NCI-H2107 (cell line): ENCODE measurements around the gene BCL2L14.
A peak's percentile ranks its signal among the peaks of the same experiment; 100 is the strongest.

ENCODE experiments used
- DNase-seq: peaks from one replicate; lab custom pipeline; 2025; lab: John Stamatoyannopoulos, UW

Gene BCL2L14

GRCh38 chr12:12056951-12057350, 13.8 kb upstream of the BCL2L14 start:
- no peak for DNase-seq

DNA sequence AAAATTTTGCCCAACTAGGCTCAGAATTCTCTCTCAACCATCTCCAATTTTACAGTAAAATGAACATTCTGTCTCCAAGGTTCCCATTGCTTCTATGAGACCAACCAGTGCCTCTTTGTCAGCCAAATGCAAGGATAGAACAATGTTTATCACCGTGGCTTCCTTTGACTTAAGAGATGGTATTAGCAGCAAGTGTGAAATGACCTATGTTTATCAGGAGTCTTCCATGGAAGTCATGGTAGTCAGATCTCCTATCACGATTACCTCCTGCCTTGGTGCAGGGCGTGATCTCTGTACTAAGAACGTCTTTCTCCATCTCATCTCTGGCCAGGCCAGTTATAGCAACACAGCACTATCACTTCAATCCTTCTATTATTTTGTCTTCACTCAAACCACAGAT, 6.1 kb upstream of the BCL2L14 start:
- DNase-seq: no peak

GRCh38 chr12:12068751-12069150, 2.0 kb upstream of the BCL2L14 start:
- no peak for DNase-seq

- DNase-seq: no peak
Measured at GRCh38 chr12:12069821-12070548, 754 bp upstream of the BCL2L14 start.

DNA sequence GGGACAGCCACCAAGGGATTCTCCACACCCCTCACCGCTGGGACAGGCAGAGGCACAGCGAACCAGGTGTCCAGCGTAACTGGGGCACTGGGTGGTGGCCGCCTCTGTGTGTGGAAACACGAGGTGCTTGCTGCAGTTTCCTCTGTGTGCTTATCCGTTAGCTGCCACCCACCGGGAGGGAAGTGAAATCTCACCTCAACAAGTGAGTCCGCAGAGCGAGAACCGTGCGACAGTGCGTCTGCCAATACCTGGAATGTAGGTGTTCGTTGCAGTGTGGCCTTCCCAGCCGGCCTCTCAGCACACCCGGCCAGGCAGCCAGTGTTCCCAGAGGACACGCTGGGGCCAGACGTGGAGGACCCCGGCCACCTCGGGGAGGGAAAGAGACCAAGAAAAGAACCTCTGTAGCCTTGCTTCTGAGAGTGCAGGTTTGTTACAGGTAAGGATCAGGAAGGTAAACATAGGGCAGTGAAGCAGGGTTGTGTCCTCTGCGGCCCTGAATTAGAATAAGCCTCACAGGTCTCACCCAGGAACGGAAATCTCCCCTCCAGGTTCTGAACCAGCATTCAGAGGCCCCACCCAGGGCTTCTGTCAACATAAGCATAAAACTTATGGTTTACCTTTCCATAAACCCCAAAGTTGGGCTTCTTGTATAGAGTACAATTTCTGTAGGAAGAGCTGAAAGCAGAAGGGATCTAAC, 1.5 kb downstream of the BCL2L14 start:
- DNase-seq: no peak

DNA sequence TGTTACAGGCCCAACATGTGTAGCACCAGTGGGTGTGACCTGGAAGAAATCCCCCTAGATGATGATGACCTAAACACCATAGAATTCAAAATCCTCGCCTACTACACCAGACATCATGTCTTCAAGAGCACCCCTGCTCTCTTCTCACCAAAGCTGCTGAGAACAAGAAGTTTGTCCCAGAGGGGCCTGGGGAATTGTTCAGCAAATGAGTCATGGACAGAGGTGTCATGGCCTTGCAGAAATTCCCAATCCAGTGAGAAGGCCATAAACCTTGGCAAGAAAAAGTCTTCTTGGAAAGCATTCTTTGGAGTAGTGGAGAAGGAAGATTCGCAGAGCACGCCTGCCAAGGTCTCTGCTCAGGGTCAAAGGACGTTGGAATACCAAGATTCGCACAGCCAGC, 8.6 kb downstream of the BCL2L14 start:
- no peak for DNase-seq

DNA sequence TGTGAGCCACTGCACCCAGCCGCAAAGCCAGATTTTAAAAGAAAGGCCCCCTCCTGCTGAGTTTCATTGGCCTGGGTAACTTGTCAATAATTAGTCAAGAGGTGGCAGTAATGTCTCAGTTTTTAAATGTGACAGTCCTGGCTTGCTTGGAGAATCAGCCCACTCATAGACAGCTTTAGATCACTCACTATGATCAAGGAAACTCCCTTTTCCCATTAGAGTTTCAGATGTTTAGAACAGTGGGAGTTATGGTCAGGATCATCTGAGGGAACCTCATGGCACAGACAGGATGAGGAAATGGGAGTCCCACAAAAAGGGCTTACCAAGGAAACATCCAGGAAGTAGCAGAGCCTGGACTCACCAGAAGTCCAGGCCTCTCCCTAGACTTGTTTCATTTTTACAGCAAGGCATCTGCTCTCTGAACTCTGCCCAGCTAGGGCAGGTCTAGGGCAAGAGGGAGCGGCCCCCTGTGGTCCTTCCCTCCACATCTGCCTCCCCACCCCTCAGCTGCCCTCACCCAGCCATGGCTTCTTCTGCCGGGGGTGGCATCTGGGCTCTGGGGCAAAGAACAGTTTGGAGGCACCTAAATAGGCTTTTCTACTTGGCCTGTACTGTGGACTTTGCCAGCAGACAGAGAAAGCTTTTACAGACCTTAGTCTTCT, 11.2 kb downstream of the BCL2L14 start:
- DNase-seq: no peak

- DNase-seq: no peak
Measured at GRCh38 chr12:12083688-12084087, 12.9 kb downstream of the BCL2L14 start.

DNA sequence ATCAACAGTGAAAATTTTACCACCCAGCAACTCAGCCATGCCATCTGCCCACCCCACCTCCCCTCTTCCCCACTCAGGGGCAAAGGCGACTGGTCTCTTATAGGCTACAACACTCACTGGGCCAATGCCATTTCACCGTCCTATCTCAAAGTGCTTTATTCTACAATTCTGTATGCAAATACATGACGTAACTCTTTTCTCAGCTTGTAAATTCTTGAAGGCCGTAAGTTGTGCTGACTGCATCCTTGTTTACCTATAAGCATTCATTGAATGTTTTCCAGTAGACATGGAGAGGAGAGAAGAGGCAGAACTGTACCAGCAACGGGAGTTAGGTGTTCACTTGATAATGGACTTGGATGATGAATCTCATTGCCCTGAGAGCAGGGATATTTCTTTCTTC, 15.6 kb downstream of the BCL2L14 start:
- no peak for DNase-seq

- DNase-seq: no peak
Measured at GRCh38 chr12:12086973-12087692, 16.4 kb downstream of the BCL2L14 start.

DNA sequence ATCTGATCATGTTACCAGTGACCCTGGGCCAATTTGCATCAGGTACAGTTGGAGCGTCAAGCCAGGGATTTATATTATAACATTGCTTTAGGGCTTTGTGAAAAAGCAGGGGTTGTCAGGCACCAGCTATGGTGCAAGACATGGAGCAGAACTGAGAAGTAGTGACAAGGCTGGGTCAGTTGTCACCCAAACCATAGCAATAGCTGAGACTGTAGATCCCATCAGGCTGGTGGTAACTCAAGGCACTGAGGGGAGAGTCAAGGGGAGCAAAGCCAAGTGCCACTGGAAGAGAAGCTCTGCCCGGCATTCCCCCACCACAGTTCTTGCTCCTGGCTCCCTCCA, 16.9 kb downstream of the BCL2L14 start:
- no peak for DNase-seq

- DNase-seq: no peak
Measured at GRCh38 chr12:12088147-12088546, 17.4 kb downstream of the BCL2L14 start.

DNA sequence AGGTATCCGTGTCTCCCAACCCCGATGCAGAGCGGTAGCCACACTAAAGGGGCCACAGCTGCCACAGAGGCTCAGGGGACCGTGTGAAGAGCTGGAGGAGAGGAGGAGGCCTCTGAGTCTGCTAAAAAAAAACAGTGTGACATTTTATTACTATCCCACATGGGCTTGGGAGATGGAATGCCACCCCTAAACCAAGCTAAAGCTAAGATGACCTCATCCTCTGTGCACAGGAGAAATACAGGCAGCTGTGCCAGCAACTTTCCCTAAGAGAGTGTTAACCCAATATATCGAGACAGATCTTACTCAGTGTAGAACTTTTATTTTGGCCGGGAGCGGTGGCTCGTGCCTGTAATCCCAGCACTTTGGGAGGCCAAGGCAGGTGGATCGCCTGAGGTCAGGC, 18.0 kb downstream of the BCL2L14 start:
- DNase-seq: no peak

DNA sequence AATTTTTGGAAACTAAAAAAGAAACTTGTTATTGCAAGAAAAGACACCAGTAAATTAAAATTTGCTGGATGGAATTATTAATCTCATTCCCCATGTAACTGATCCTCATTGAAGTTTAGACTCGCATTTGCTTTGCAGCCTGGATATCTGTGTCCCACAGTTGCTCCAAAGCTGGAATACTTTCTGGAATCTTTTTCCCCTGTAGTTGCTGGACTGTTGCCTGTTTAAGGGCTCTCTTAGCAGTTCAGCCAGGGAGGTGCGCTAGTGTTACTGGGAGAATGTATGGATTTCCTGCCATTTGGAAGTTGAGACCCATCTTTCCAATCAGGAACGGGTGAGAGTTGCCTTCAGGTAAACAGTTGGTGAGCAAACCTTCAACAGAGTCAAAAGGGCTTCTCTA, 20.3 kb downstream of the BCL2L14 start:
- no peak for DNase-seq

DNA sequence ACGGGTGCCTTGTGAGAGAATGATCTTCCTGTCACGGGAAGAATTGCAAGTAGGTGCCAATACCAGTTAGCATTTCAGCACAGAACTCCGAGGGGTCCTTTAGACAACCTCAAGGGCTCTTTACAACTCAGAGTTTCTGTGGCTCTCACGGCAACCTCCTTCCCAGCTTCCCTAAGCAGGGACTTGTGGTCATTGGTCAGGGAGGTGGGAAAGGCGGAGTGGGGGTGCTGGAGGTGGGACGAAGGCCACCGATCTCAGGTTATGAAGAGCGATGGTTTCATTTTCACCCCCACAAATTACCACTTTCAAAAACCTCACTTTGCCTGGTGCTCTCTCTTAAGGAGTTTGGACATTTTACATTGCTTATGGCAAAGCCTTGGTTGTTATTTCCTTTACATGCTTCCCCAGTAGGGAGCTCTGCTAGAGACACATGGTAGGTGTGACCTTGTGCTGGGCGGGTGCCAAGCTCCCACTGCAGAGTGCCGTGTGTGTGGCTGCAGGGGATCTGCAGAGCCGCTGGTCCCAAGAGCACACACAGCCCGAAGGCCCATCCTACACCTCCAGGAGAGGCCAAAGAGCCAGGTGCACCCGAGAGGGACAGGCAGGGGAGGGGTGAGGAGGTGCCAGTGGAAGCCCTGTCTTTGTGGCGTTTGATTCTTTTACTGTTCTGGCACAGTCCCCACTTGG, 21.4 kb downstream of the BCL2L14 start:
- DNase-seq: peak; percentile 32

DNA sequence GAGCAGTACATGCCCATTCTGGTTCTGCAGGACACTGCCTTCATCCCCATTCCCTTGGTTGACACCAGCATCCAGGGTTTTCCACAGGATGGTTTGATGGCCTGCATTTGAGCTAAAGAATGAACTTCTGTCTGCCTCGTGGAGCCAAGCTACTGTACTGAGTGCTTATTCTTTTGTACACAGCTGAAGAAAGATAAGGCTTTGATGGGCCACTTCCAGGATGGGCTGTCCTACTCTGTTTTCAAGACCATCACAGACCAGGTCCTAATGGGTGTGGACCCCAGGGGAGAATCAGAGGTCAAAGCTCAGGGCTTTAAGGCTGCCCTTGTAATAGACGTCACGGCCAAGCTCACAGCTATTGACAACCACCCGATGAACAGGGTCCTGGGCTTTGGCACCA, 23.7 kb downstream of the BCL2L14 start:
- DNase-seq: no peak

DNA sequence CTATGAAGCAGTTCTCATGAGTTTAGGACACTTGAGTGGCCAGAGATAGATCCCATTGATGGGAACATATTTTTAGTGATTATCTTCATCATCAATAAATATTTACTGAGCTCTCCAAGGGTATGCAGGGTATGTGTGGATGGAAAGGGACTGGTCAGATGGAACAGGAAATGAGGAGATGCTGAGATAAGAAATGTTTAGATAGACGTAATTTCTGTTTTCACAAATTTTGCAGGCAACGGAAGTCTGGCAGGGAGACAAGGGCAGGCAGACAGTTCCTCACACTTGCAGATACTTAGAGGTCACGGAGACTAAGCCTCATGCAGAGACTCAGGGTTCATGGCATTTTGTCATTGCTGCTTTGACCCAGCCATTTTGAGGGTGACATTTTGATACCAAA, 24.3 kb downstream of the BCL2L14 start:
- DNase-seq: no peak

DNA sequence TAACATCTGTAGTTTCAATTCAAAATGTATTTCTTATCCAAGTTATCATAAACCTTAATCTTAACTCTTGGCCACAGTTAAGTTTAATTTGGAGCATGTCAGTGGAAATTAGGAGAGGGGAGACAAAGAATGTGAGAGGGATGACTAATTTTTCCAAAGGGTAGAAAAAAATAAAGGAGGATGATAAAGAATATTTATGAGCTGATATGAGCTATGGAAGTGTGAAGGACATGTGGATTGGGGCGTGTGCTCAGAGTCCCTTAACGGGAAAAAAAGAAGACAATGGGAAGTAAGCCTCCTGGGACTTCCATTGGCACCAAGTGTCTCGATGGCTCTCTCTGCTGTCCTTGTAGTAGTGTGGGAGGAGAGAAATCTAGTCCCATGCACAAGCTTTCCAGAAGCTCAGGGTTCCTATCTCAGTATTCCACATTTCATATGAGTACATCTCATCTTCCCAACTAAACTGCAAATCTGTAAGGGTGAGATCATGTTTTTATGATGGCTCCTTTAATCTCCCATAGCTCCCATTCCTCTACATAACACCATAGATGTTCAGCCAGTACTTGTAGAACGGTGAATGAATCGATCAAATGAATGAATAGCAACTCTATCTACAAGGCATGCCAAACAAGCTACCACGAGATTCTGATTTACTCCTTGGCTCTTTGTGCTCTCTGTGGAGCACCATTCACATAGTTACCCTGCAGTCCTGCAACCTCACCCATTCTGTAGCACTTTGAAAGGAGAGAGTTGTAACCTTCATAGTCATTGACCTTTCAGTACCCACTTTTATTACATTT, 27.4 kb downstream of the BCL2L14 start:
- DNase-seq: no peak

DNA sequence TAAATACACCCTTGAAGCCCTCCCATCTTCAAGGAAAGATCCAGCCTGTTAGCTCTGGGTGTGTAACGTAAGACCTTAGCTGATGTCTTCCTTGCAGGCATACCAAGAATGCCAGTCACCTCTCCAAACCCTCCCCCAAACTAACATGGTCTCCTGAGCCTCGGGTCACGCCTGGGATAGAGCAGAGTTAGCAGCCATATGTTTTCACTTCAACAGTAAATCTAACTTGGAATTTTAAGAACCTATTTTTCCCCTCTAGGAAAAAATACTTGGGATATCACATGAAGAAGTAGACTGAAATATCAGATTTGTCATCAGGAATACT, 27.9 kb downstream of the BCL2L14 start:
- no peak for DNase-seq

GRCh38 chr12:12099102-12099501, 28.4 kb downstream of the BCL2L14 start:
- no peak for DNase-seq

DNA sequence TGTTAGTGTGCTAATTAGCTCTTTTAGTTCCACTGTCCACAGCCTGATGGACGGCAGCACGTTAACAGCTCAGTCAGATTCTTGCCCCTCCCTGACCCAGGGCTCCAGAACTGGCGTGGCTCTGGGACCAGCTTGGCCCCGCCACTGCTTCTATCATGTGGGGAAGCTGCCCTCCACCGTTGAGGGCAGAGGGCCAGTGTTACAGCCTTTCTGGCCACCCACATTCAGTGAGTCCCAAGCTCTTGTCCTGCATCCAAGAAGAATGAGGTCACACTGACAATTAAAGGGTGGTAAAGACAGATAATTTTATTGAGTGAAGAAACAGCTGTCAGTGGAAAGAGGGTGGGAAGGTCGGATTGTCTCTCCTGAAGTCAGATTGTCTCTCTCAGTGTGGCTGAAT, 36.9 kb downstream of the BCL2L14 start:
- DNase-seq: no peak
